ENCODE measurements around the gene SKAP2. TPM values are rescaled to one million over a fixed set of nuclear protein-coding genes. Genes with fewer than 3 reads are reported as not detected.

SKAP2 gene
- total and polyA plus RNA-seq, 7 experiments from 2014 or later = 2.7 to 31.4 (median 3.1) TPM

DNA sequence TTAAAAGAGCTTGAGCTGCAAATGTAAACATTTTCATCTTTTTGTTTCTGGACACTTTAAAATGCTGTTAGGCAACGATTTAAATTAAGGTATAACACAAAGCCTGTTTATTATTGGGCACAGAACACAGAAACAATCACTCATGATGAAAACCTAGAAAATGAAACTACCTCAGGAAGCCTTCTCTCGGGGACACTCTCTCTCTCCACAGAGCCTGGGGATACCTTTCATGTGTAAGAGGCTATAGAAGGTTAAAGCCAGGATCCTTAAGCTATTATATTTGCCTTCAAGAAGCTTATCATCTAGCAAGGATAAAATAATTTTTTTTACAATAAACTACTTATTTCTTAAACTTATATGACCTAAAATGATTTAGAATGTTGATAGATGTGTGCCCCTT, 194.1 kb downstream of the SKAP2 start:
- Histone ChIP-seq H3K27me3 (ENCODE audit: control insufficient read depth in 2 of 2, insufficient read depth in 2 of 2, low read length in 2 of 2) (no peaks in the 10 kb centered on the region), H3K36me3 (ENCODE audit: control insufficient read depth in 2 of 3, insufficient read depth in 3 of 3, low read length in 3 of 3) (no peaks in the 10 kb centered on the region), H3K9me3 (ENCODE audit: control insufficient read depth in 2 of 3, low read length in 3 of 3) (no peaks in the 10 kb centered on the region), H3K4me3 (ENCODE audit: low read length) (no peak overlapping the region), H3K4me1 (ENCODE audit: control insufficient read depth in 2 of 2, insufficient read depth in 2 of 2, low read length in 2 of 2) (no peaks in the 10 kb centered on the region), H3K27ac (ENCODE audit: low read depth, low read length) (no peak overlapping the region)
- no peak overlapping the region for H3K27ac Mint-ChIP-seq
- peaks cover 0 to 14% (median 10%) of the 10 kb centered on the region in 7 donors for H3K4me1 Mint-ChIP-seq
- ChIA-PET CTCF (interaction anchor here (0.6 to 1.7 kb wide), 6 partner anchors 11 to 778 kb away, joined by 3 to 10 read pairs (median 4); no protein-coding TSS in a partner anchor), POLR2A (no interaction called here)
- no peaks in the 10 kb centered on the region for H3K9me3 Mint-ChIP-seq
- peaks cover 14 to 53% (median 20%) of the 10 kb centered on the region in 5 donors for H3K27me3 Mint-ChIP-seq
- intact Hi-C loops (cut with micrococcal nuclease) = no loop called here
- H3K36me3 Mint-ChIP-seq = no peaks in the 10 kb centered on the region
- DNase-seq = no peak
- no peak overlapping the region for H3K4me3 Mint-ChIP-seq
- ATAC-seq = no peak

DNA sequence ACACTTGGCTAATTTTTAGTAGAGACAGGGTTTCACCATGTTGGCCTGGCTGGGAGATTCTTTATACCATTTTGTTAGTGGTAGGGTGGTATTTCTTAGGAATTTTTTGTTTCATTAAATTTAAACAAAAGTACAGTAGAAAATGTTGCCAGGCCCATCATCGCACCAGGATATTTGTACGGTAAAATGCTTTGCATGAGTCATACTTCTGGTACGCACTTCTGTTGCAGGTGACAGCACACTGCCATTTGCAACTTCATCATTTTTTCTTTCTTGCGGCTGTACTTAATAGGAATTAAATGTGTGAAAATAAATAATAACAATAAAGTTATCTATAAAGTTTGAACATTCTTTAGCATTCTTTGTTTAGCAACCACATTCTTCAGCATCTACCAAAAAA, 195.6 kb downstream of the SKAP2 start:
- no peak overlapping the region for H3K27ac Mint-ChIP-seq
- Histone ChIP-seq H3K9me3 (ENCODE audit: control insufficient read depth in 2 of 3, low read length in 3 of 3) (no peaks in the 10 kb centered on the region), H3K4me3 (ENCODE audit: low read length) (no peak overlapping the region), H3K4me1 (ENCODE audit: control insufficient read depth in 2 of 2, insufficient read depth in 2 of 2, low read length in 2 of 2) (peaks cover 0 to 4% of the 10 kb centered on the region in 2 donors), H3K27me3 (ENCODE audit: control insufficient read depth in 2 of 2, insufficient read depth in 2 of 2, low read length in 2 of 2) (no peaks in the 10 kb centered on the region), H3K27ac (ENCODE audit: low read depth, low read length) (no peak overlapping the region), H3K36me3 (ENCODE audit: control insufficient read depth in 2 of 3, insufficient read depth in 3 of 3, low read length in 3 of 3) (no peaks in the 10 kb centered on the region)
- DNase-seq (no peak), ATAC-seq (no peak)
- peaks cover 0 to 23% (median 17%) of the 10 kb centered on the region in 7 donors for H3K4me1 Mint-ChIP-seq
- H3K27me3 Mint-ChIP-seq = peaks cover 9 to 57% (median 14%) of the 10 kb centered on the region in 5 donors
- intact Hi-C loops (cut with micrococcal nuclease) = loop anchor here (5.0 kb wide), 7 partner anchors 167 to 717 kb away; partner anchors contain the start of genes SNX10 (in 2 of the 2), CBX3 (in 1 of the 2) and HNRNPA2B1 (in 1 of the 2)
- POLR2A ChIA-PET = no interaction called here
- H3K36me3 Mint-ChIP-seq = no peaks in the 10 kb centered on the region
- CTCF ChIA-PET = interaction anchor here (0.6 to 2.8 kb wide), 6 partner anchors 13 to 1367 kb away, joined by 3 to 20 read pairs (median 4); no protein-coding TSS in a partner anchor
- no peak overlapping the region for H3K4me3 Mint-ChIP-seq
- no peaks in the 10 kb centered on the region for H3K9me3 Mint-ChIP-seq

DNA sequence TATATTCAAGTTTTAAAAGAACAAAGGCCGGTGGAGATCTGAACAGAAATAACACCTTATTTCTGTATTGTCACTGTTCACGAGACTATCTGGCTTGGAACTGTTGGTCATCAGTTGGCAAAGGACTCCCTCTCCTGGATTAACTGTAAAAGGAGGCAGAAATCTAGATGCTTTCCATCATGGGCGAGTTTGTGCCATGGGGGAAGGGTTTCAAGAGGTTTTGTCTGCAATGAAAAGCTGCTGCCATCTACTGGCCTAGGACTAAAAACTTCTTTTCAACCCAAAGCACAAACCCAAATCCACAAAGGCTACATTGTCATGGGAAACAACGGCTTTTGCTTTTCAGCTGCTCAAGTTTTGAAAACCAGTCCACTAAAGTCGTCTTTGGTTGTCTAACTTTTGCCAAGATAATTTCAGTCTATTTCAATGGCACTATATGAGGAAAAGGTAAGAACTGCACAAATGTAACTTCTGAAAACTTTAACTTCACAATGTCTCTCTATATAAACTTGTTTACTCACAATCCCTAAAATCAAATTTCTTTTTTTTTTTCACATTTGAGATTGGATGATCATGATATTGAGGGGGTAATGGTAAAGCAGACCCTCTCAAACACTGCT, 196.8 kb downstream of the SKAP2 start:
- CTCF ChIA-PET = interaction anchor here (0.7 to 4.5 kb wide), 14 partner anchors 11 to 774 kb away, joined by 3 to 21 read pairs (median 6); no protein-coding TSS in a partner anchor
- peaks cover 0 to 23% (median 17%) of the 10 kb centered on the region in 7 donors for H3K4me1 Mint-ChIP-seq
- H3K27ac Mint-ChIP-seq = no peak overlapping the region
- Histone ChIP-seq H3K9me3 (ENCODE audit: control insufficient read depth in 2 of 3, low read length in 3 of 3) (no peaks in the 10 kb centered on the region), H3K36me3 (ENCODE audit: control insufficient read depth in 2 of 3, insufficient read depth in 3 of 3, low read length in 3 of 3) (no peaks in the 10 kb centered on the region), H3K27ac (ENCODE audit: low read depth, low read length) (no peak overlapping the region), H3K4me1 (ENCODE audit: control insufficient read depth in 2 of 2, insufficient read depth in 2 of 2, low read length in 2 of 2) (peaks cover 0 to 4% of the 10 kb centered on the region in 2 donors), H3K27me3 (ENCODE audit: control insufficient read depth in 2 of 2, insufficient read depth in 2 of 2, low read length in 2 of 2) (no peaks in the 10 kb centered on the region), H3K4me3 (ENCODE audit: low read length) (no peak overlapping the region)
- no peak overlapping the region for H3K4me3 Mint-ChIP-seq
- peak in 8 of 9 donors; percentile 39 to 78 (median 64) for DNase-seq
- H3K36me3 Mint-ChIP-seq = no peaks in the 10 kb centered on the region
- intact Hi-C loops (cut with micrococcal nuclease) = loop anchor here (1.0 to 5.0 kb wide), 13 partner anchors 165 to 775 kb away; partner anchors contain the start of genes CBX3 (in 2 of the 2), HNRNPA2B1 (in 2 of the 2) and SNX10 (in 2 of the 2)
- POLR2A ChIA-PET = interaction anchor here (0.8 kb wide), 1 partner anchor 1855 kb away, joined by 3 read pairs; no protein-coding TSS in a partner anchor
- ATAC-seq = peak; percentile 77
- no peaks in the 10 kb centered on the region for H3K9me3 Mint-ChIP-seq
- H3K27me3 Mint-ChIP-seq = peaks cover 9 to 61% (median 14%) of the 10 kb centered on the region in 5 donors

DNA sequence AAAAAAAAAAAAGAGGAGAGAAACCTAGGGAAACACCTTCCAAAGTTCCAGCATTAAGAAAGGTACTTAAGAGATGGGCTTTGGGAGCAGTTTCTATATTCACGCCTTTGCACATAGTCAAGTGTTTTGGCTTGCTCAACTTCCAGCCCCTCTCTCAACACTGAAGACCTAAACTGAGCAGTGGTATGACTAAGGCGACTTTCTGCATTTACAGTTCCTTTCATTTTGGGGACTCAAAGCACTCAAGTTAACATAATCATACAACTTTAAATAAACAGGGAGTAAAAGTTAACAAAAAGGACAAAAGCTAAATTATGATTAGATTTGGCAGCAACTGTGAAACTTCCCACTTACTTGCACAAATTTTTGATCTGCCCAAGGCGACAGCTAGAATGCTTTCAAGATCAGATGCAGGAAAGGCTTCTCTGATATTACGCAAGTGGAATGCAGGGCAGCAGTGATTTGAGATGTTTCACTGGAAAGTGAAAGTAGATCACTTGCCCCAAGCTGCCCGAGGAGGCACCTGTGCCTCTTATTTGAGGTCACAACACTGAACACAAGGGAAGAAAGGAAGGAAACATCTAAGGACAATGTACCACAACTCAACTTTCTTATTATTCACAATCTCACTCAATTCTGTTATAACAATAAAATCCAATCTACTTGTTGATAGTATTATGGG, 199.5 kb downstream of the SKAP2 start:
- DNase-seq (peak in 7 of 9 donors; percentile 30 to 64 (median 55)), ATAC-seq (peak; percentile 81)
- H3K9me3 Mint-ChIP-seq = no peaks in the 10 kb centered on the region
- H3K4me3 Mint-ChIP-seq = peak overlapping the region; percentile 30 to 84 (median 76)
- Histone ChIP-seq H3K27ac (ENCODE audit: low read depth, low read length) (no peak overlapping the region), H3K36me3 (ENCODE audit: control insufficient read depth in 2 of 3, insufficient read depth in 3 of 3, low read length in 3 of 3) (no peaks in the 10 kb centered on the region), H3K4me1 (ENCODE audit: control insufficient read depth in 2 of 2, insufficient read depth in 2 of 2, low read length in 2 of 2) (peaks cover 0 to 4% of the 10 kb centered on the region in 2 donors), H3K9me3 (ENCODE audit: control insufficient read depth in 2 of 3, low read length in 3 of 3) (no peaks in the 10 kb centered on the region), H3K27me3 (ENCODE audit: control insufficient read depth in 2 of 2, insufficient read depth in 2 of 2, low read length in 2 of 2) (no peaks in the 10 kb centered on the region), H3K4me3 (ENCODE audit: low read length) (peak overlapping the region; percentile 53)
- peaks cover 0 to 23% (median 17%) of the 10 kb centered on the region in 7 donors for H3K4me1 Mint-ChIP-seq
- ChIA-PET POLR2A (interaction anchor here (0.5 to 1.3 kb wide), 2 partner anchors 11 to 217 kb away, joined by 3 to 5 read pairs; no protein-coding TSS in a partner anchor), CTCF (interaction anchor here (0.7 to 4.5 kb wide), 10 partner anchors 15 to 772 kb away, joined by 3 to 17 read pairs (median 6); no protein-coding TSS in a partner anchor)
- no peaks in the 10 kb centered on the region for H3K36me3 Mint-ChIP-seq
- H3K27me3 Mint-ChIP-seq = peaks cover 0 to 61% (median 0%) of the 10 kb centered on the region in 5 donors
- peak overlapping the region in 8 of 9 donors; percentile 6 to 71 (median 8) for H3K27ac Mint-ChIP-seq
- intact Hi-C loops (cut with micrococcal nuclease) = loop anchor here (5.0 kb wide), 7 partner anchors 163 to 713 kb away; partner anchors contain the start of genes SNX10 (in 2 of the 2), CBX3 (in 1 of the 2) and HNRNPA2B1 (in 1 of the 2)

DNA sequence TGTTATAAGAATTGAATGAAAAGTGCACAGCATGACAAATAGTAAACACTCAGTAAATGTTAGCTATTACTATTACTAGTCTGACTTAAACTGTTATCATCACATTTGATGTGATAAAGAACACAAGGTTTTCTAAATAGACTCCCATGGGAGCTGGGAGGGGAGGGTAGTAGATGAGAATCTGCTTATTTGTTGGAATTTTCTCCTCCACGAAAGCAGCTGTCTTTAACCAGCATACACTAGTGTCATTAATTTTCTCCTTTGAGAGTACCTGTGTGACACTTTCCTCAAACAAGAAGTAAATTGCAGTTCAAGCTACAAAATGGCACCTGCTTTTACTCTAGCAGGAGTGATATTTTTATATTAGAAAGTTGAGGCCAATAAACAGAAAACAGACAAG, 200.1 kb downstream of the SKAP2 start:
- Mint-ChIP-seq H3K27ac (peak overlapping the region in 3 of 9 donors; percentile 7 to 71 (median 23)), H3K4me3 (peak overlapping the region in 8 of 10 donors; percentile 30 to 84 (median 78)), H3K4me1 (peaks cover 0 to 23% (median 17%) of the 10 kb centered on the region in 7 donors), H3K36me3 (no peaks in the 10 kb centered on the region), H3K9me3 (no peaks in the 10 kb centered on the region), H3K27me3 (peaks cover 0 to 63% (median 0%) of the 10 kb centered on the region in 5 donors)
- Histone ChIP-seq H3K4me3 (ENCODE audit: low read length) (no peak overlapping the region), H3K4me1 (ENCODE audit: control insufficient read depth in 2 of 2, insufficient read depth in 2 of 2, low read length in 2 of 2) (peaks cover 0 to 4% of the 10 kb centered on the region in 2 donors), H3K27ac (ENCODE audit: low read depth, low read length) (no peak overlapping the region), H3K27me3 (ENCODE audit: control insufficient read depth in 2 of 2, insufficient read depth in 2 of 2, low read length in 2 of 2) (no peaks in the 10 kb centered on the region), H3K9me3 (ENCODE audit: control insufficient read depth in 2 of 3, low read length in 3 of 3) (no peaks in the 10 kb centered on the region), H3K36me3 (ENCODE audit: control insufficient read depth in 2 of 3, insufficient read depth in 3 of 3, low read length in 3 of 3) (no peaks in the 10 kb centered on the region)
- ChIA-PET CTCF (interaction anchor here (0.7 to 4.5 kb wide), 8 partner anchors 15 to 771 kb away, joined by 3 to 17 read pairs (median 6); no protein-coding TSS in a partner anchor), POLR2A (interaction anchor here (0.5 kb wide), 1 partner anchor 216 kb away, joined by 3 read pairs; no protein-coding TSS in a partner anchor)
- intact Hi-C loops (cut with micrococcal nuclease) = no loop called here
- DNase-seq (no peak), ATAC-seq (no peak)

DNA sequence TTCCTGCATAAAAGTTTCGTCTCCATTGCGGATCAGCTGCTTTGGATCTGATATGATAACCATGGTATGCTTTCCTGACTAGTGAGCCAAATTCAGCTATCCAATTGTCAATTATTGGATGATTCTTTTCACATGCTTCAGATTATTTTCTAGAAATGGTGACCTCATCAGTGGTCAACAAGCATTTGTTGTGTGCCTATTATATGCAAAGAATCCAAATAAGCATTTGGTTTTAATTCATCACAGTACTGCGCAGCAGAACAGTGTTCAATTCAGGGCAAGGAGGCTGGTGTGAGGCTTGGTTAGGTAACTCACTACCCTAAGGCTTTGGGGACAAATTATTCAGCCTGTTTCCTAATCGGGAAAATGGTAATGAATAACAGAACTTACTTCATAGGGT, 200.5 kb downstream of the SKAP2 start:
- H3K36me3 Mint-ChIP-seq = no peaks in the 10 kb centered on the region
- ATAC-seq (no peak), DNase-seq (no peak)
- ChIA-PET POLR2A (no interaction called here), CTCF (interaction anchor here (1.5 to 4.5 kb wide), 4 partner anchors 16 to 299 kb away, joined by 6 to 17 read pairs (median 8); no protein-coding TSS in a partner anchor)
- no peak overlapping the region for H3K4me3 ChIP-seq (ENCODE audit: low read length)
- H3K4me3 Mint-ChIP-seq = peak overlapping the region in 1 of 10 donors; percentile 80
- H3K27ac Mint-ChIP-seq = no peak overlapping the region
- H3K27me3 ChIP-seq (ENCODE audit: control insufficient read depth in 2 of 2, insufficient read depth in 2 of 2, low read length in 2 of 2) = no peaks in the 10 kb centered on the region
- no peaks in the 10 kb centered on the region for H3K9me3 Mint-ChIP-seq
- no peaks in the 10 kb centered on the region for H3K36me3 ChIP-seq (ENCODE audit: control insufficient read depth in 2 of 3, insufficient read depth in 3 of 3, low read length in 3 of 3)
- peaks cover 0 to 63% (median 0%) of the 10 kb centered on the region in 5 donors for H3K27me3 Mint-ChIP-seq
- no peak overlapping the region for H3K27ac ChIP-seq (ENCODE audit: low read depth, low read length)
- intact Hi-C loops (cut with micrococcal nuclease) = no loop called here
- H3K4me1 Mint-ChIP-seq = peaks cover 0 to 23% (median 17%) of the 10 kb centered on the region in 7 donors
- peaks cover 0 to 4% of the 10 kb centered on the region in 2 donors for H3K4me1 ChIP-seq (ENCODE audit: control insufficient read depth in 2 of 2, insufficient read depth in 2 of 2, low read length in 2 of 2)
- H3K9me3 ChIP-seq (ENCODE audit: control insufficient read depth in 2 of 3, low read length in 3 of 3) = no peaks in the 10 kb centered on the region
